Activated gamma-delta T cell treated with anti-CD3 and anti-CD28 coated beads, Interleukin-2, amount 50 U/mL, for 16 hours (primary cell): ENCODE results near the gene CDK14.

Experiments
- DNase-seq: peaks from one replicate; pipeline ENCODE4 v3.0.0-alpha.2; 2020; ENCODE audit warnings: low read depth

The CDK14 gene

GRCh38 chr7:90595801-90596670, at the start of gene CDK14:
TSS of gene CDK14 (plus strand) at chr7:90596321. CDS start at chr7:90596628, 307 bp downstream.
- DNase-seq = no peak

- DNase-seq = no peak
Observed at GRCh38 chr7:90551036-90551435, 45.1 kb upstream of the CDK14 start.

- no peak for DNase-seq
Observed at GRCh38 chr7:90552521-90552920, 43.6 kb upstream of the CDK14 start.

GRCh38 chr7:90560730-90561129, 35.4 kb upstream of the CDK14 start:
- no peak for DNase-seq

- no peak for DNase-seq
Observed at GRCh38 chr7:90563286-90563685, 32.8 kb upstream of the CDK14 start.

- no peak for DNase-seq
Observed at GRCh38 chr7:90564455-90564854, 31.7 kb upstream of the CDK14 start.

GRCh38 chr7:90568213-90568612, 27.9 kb upstream of the CDK14 start:
- no peak for DNase-seq

GRCh38 chr7:90569368-90569767, 26.8 kb upstream of the CDK14 start:
- DNase-seq = no peak

- DNase-seq = no peak
Observed at GRCh38 chr7:90570373-90570959, 25.7 kb upstream of the CDK14 start.

- DNase-seq = no peak
Observed at GRCh38 chr7:90574146-90574819, 21.8 kb upstream of the CDK14 start.

- no peak for DNase-seq
Observed at GRCh38 chr7:90574820-90575187, 21.3 kb upstream of the CDK14 start.

DNA sequence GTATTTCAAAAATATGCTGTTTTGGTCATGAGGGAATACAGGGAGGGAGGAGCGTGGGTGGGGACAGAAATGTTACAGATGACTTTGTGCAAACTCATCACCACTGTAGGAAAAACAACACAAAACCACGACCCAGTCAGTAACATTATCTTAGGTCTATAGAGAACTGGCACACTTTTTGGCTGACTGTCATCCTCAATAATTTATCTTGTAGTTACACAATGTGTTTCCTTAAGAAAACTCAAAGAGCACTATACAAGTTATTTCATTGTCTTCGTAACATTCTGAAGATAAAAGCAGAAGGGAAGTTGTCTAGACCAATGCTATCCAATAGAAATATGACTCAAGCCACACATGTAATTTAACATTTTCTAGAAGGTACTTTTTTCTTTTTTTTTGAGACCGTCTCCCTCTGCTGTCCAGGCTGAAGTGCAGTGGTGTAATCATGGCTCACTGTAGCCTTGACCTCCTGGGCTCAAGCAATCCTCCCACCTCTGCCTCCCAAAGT, 16.9 kb upstream of the CDK14 start:
- DNase-seq = no peak

DNA sequence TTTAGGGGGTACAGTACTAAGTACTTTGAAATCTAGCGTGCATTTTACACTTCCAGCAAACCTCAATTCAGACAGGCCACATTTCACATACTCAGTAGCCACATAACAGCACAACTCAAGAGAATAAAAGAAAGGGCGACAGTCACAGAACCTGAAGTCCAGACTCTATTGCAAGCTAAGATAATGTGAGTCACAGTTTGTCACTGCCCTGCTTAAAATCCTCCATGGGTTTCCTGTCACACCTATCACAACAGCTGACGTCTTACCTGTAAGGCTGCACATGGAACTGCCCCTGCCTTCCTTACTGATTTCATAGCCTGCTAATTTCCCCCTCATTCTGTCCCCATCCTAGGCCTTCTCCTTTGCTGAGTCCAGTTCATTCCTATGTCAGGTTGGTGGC, 16.1 kb upstream of the CDK14 start:
- DNase-seq = no peak

DNA sequence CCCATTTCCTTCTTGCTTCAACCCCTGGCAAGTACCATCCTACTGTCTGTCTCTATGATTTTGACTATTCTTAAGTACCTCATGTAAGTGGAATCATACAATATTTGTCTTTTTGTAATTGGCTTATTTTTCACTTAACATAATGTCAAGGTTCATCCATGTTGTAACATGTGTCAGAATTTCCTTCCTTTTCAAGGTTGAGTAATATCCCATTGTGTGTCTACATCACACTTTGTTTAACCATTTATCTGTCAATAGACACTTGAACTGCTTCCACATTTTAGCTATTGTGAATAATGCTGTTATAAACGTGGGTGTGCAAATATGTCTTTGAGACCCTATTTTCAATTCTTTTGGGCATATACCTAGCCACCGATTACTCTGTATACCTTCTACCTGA, 14.0 kb upstream of the CDK14 start:
- DNase-seq = no peak

- DNase-seq = no peak
Observed at GRCh38 chr7:90584378-90584777, 11.7 kb upstream of the CDK14 start.

GRCh38 chr7:90586091-90586490, 10.0 kb upstream of the CDK14 start:
- no peak for DNase-seq

GRCh38 chr7:90587766-90588165, 8.4 kb upstream of the CDK14 start:
- no peak for DNase-seq

- DNase-seq = no peak
Observed at GRCh38 chr7:90592033-90592432, 4.1 kb upstream of the CDK14 start.

- no peak for DNase-seq
Observed at GRCh38 chr7:90593205-90593604, 2.9 kb upstream of the CDK14 start.

DNA sequence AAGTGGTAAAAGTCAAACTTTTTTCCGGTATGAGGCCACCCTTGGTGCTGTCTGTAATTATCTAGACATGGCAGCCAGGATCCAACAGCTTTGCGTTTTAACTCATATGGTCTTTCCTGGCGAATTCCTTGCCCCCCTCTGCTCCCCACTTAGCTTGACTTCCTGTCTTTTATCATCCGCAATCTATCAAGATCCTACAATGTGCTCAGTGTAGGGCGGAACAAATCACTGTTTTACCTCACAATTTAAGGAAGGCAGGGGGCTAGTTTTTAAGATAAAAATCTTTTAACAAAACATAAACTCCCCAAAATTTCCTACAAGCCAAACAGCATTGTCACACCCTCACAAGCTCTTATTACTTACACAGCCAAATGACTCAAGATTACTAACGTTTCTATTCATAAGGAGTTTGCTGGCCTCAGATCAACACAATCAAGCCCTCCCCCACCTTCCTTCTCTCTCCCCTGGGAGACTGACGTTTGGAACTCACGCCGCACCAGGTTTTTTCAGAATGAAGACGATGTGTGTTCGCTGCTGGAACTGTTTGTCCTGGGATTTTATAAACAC, 1.3 kb upstream of the CDK14 start:
- no peak for DNase-seq

- DNase-seq = no peak
Observed at GRCh38 chr7:90595342-90595800, 750 bp upstream of the CDK14 start.
